ENCODE measurements around the gene KDM5A. TPM values are rescaled to one million over a fixed set of nuclear protein-coding genes. Genes with fewer than 3 reads are reported as not detected.
A peak's percentile ranks its signal among the peaks of the same experiment; 100 is the strongest.
"Not testable (repeated sequence)": the region's sequence is repeated elsewhere in the genome, so short reads cannot be mapped to it uniquely, and the experiment has no call there.

The KDM5A gene
- total and polyA plus RNA-seq, 12 donors = 5.5 to 104 (median 58.3) TPM

GRCh38 chr12:238116-238515 is 151.0 kb downstream of the KDM5A start:
- Histone ChIP-seq H3K27ac (no peak overlapping the region), H3K27me3 (no peaks in the 10 kb centered on the region), H3K36me3 (replicated peaks in 1 of 2) (no peaks in the 10 kb centered on the region), H3K4me1 (replicated peaks in 1 of 2) (no peaks in the 10 kb centered on the region), H3K9me3 (replicated peaks in 1 of 3) (no peaks in the 10 kb centered on the region), H3K4me3 (no peak overlapping the region)
- intact Hi-C loops (cut with DNase I) = no loop called here
- TF ChIP-seq CTCF (IDR thresholded peaks at IDR 0.05) = no peak
- TF ChIP-seq POLR2A (IDR thresholded peaks at IDR 0.05) = no peak
- 78 to 84% (median 82%) methylated on average over 9 of the region's 9 CpGs for WGBS, 4 donors
- peak in 1 of 7 donors; percentile 25 for DNase-seq

GRCh38 chr12:237026-237815 is 151.9 kb downstream of the KDM5A start:
- H3K36me3 ChIP-seq (replicated peaks in 1 of 2) = no peaks in the 10 kb centered on the region
- DNase-seq = peak in 1 of 7 donors; percentile 30
- H3K27ac ChIP-seq = no peak overlapping the region
- intact Hi-C loops (cut with DNase I) = no loop called here
- H3K9me3 ChIP-seq (replicated peaks in 1 of 3) = no peaks in the 10 kb centered on the region
- H3K4me3 ChIP-seq = no peak overlapping the region
- no peaks in the 10 kb centered on the region for H3K4me1 ChIP-seq (replicated peaks in 1 of 2)
- WGBS, 4 donors = 82 to 88% (median 87%) methylated on average over 11 to 13 of the region's 13 CpGs
- H3K27me3 ChIP-seq = no peaks in the 10 kb centered on the region
- TF ChIP-seq POLR2A (IDR thresholded peaks at IDR 0.05) = no peak
- TF ChIP-seq CTCF (IDR thresholded peaks at IDR 0.05) = no peak

- Histone ChIP-seq H3K4me3 (no peak overlapping the region), H3K27ac (no peak overlapping the region), H3K9me3 (replicated peaks in 1 of 3) (no peaks in the 10 kb centered on the region), H3K4me1 (replicated peaks in 1 of 2) (no peaks in the 10 kb centered on the region), H3K36me3 (replicated peaks in 1 of 2) (no peaks in the 10 kb centered on the region), H3K27me3 (no peaks in the 10 kb centered on the region)
- intact Hi-C loops (cut with DNase I) = no loop called here
- 71 to 81% (median 73%) methylated on average over 3 of the region's 3 CpGs for WGBS, 4 donors
- TF ChIP-seq CTCF (IDR thresholded peaks at IDR 0.05) (no peak), POLR2A (IDR thresholded peaks at IDR 0.05) (no peak)
- peak in 1 of 7 donors; percentile 9 for DNase-seq
Observed at GRCh38 chr12:236445-236844, 152.7 kb downstream of the KDM5A start.

GRCh38 chr12:235967-236366 is 153.2 kb downstream of the KDM5A start:
- H3K9me3 ChIP-seq (replicated peaks in 1 of 3); H3K4me3 ChIP-seq; H3K27me3 ChIP-seq; DNase-seq; intact Hi-C loops (cut with DNase I); H3K4me1 ChIP-seq (replicated peaks in 1 of 2); H3K27ac ChIP-seq; H3K36me3 ChIP-seq (replicated peaks in 1 of 2): not testable (repeated sequence)
- 82 to 86% (median 83%) methylated on average over 4 of the region's 4 CpGs for WGBS, 4 donors

DNA sequence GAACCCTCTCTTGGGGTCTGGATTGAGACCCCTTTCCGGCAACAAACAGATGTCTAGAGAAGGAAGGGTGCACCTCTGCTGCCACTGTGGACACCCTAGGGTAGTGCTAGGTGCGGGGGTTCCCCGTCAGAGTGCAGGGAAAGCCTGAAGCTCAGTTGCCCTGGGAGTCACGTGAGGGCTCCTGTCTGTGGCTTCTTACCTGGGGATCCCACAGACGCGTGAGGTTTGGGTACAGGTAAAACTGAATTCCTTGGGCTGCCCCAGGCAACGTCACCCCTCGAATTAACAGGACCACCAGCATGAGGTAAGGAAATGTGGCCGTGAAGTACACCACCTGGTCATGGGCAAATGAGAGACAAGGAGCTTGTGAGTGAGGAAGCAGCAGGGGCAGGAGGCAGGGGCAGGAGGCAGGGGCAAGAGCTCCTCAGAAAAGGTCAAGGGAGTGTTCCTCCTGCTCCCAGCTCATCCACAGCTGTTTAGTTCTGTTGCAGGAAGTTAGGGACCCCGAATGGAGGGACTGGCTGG is 154.2 kb downstream of the KDM5A start:
- no peak overlapping the region for H3K4me3 ChIP-seq
- intact Hi-C loops (cut with DNase I) = no loop called here
- no peaks in the 10 kb centered on the region for H3K27me3 ChIP-seq
- 88 to 96% (median 91%) methylated on average over 10 of the region's 10 CpGs for WGBS, 4 donors
- TF ChIP-seq CTCF (IDR thresholded peaks at IDR 0.05) (no peak), POLR2A (IDR thresholded peaks at IDR 0.05) (no peak)
- H3K36me3 ChIP-seq (replicated peaks in 1 of 2) = no peaks in the 10 kb centered on the region
- peak in 1 of 7 donors; percentile 28 for DNase-seq
- H3K27ac ChIP-seq = no peak overlapping the region
- H3K4me1 ChIP-seq (replicated peaks in 1 of 2) = no peaks in the 10 kb centered on the region
- H3K9me3 ChIP-seq (replicated peaks in 1 of 3) = no peaks in the 10 kb centered on the region

Data from adrenal gland (tissue), 12 donors.